ENCODE data around the gene GNL1.
A peak's percentile ranks its signal among the peaks of the same experiment; 100 is the strongest.
"Not testable (repeated sequence)": the region's sequence is repeated elsewhere in the genome, so short reads cannot be mapped to it uniquely, and the experiment has no call there.

The GNL1 gene

GRCh38 chr6:30568245-30568644, 12.0 kb upstream of the GNL1 start:
- no peak for DNase-seq

DNA sequence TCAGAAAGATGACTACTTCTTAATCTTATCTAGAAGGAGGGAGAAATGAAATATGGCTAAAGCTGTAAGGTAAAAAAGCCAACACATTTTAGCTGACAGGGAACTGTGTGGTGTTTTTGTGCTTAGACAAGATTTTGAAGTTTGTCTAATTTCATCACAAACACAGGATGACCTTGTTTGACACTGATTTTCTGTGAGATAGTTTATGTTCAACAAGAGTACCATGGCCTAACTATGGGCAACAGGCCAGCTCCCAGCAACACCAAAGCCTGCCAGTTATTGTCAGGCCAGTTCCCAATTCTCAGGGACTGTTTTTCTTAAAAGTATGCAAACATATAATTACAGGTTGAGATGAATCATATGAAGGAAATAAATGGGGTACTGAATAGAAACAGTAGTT, 9.5 kb upstream of the GNL1 start:
- no peak for DNase-seq

DNA sequence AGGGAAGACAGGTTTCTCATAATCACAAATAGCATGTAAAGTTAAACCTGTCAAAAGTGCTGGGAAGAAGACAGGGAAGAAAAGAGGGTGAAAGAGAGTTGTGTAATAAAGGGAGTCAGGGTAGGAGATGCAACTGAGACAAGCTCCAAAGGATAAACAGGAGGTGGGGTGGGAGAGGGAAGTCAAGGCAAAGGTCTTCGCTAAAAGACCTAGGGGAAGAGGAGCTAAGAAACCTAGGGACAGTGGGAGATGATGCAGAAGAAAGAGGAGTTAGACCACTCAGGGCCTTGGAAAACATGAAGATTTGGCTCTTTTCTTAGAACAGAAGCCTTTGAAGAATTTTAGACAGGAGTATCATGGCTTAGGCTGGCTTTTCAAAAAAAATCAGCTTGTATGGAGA, 7.8 kb upstream of the GNL1 start:
- no peak for DNase-seq

DNA sequence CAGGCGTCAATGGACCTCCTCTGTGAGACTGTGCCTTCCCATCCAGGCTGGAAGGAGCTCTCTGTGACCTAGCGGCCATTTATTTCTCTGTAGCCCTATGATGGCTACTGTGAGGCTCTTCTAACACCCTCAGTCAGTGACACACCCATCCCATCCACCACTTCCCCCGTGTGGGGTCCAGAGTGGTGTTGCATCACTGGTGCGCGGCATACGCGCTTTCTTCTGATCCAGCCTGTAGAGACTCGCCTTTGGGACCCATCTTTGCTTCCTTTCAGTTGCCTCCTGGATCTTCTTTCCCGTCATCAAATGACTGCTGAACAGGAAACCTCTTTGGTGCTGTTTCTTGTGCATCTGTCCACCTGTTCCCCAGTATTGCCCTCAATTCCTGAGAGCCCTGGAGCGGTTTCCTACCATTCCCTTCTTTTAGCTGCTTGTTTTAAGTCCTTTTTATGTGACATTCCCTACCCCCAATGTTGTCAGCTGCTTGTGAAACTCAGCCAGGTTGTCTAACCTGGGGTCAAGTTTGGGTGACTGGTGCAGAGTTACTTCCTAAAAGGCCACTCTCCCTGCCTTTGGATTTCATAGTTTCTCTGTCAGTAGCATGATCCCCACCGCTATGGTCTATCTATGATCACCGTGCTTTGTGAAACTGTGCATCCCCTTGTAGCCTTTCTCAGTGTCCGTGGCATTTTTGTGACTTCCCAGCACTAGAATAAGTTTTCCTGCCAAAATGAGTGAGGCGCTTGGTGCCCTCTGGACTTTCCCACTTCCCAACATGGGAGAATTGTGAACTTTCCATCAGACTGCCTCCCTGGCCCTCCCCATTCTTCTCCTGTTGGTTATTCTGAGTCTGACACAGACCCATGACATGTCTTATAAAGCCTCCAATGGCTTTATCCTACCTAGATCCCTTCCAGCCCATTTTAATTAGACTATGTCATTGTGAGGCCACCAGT, 6.5 kb upstream of the GNL1 start:
- no peak for DNase-seq

- no peak for DNase-seq
These were observed 4.6 kb upstream of the GNL1 start for GRCh38 chr6:30560930-30561329.

DNA sequence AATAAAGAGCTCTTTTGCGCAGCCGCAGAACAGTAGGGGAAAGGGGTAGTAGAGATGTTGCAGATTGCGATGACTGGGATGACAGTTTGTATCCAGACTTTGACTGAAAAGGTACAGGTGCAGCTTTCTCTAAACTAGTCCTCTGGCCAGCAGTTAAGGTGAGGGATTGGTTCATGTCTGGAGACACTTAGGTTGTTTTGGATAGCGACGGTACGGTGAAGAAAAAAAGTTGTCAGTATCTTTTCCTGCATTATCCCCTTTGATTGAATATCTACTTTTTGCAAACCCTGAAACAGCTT, 1.3 kb upstream of the GNL1 start:
- no peak for DNase-seq

DNA sequence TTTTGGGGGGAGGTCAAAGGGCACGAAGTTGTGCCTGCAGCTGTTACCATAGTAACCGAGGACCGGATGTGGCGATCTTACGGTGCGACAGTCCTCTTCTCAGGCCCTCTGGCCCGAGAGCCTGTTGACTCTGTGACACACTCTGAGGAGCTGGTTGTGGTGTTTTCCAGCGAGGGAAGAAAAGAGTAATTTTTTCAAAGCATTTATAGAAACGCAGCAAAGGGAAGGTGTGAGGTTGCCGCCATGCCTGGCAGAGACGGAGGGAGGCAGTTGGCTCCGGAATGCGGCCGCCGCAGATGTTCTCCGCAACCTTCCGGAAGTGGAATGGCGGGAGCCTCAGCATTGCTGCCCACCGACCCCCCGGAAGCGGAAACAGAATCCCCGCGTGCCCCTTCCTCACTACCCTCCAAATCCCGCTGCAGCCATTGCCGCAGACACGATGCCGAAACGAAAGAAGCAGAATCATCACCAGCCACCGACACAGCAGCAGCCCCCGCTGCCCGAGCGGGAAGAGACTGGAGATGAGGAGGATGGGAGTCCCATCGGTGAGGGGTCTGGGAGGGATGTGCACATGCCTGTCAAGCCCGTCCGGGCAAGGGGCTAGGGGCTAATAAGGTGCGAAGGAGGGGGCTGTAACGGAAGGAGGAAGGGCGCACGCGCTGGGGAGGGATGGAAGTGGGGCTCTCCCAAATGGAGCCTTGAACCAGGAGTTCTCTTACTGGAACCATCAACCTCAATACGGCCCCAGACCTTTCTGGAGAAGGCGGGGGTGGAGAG, 805 bp upstream of the GNL1 start, which contains the start of gene PRR3:
PRR3 (plus strand) TSS at position 390 of the 777 bp plus-strand sequence; CDS start at position 440, 50 bp downstream.
- DNase-seq, result peak; percentile 54

DNA sequence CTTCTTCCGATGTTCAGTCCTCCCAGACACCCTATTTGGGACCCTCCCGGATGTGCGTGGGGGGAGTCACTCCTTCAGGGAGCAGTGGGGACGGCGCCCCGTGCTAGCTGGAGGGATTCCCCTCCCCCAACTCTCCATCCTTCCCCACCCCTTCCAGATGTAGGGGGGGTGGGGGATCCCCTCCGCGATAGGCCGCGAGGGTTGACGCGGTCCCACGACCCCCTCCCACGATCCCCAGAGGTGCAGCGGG, 548 bp downstream of the GNL1 start:
- no peak for DNase-seq

DNA sequence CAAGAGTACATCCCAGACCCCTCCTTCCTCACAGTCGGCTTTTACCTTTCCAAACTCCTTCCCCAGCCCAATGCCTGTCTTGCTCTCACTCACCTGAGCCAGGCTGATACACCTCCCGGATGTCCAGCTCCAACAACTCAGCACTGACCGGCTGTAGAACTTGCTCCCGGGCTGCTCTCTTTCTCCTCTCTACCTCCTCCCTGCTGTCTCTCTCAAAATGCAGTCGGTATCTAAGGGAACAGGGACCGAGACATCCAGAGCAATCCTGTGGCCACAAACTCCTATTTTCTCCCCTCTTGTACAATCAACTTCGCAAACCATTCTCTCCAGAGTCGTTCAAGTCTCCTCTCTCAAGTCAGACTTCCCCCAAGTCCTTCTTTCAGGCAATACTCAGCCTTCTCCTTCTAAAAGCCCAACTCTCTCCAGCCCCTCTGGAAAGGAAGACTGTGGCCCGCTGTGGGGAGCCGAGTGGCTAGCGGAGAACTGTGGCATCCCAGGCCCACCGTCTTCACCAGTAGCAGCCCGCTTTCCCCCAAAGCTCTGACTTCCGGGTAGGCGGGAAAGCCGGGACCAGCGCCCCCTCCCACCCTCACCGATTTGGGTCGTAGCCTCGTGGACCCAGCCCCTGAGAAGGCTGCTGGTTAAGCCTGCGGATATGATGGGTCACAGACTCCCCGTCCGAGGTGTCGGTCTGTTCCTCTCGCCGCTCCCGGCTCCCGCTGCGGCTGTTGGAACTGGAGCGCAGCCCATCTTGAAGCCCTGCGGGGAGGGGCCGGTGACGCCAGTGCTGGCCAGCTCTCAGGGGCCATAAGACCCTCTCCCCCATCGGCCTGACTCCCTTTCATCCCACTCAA, 1.1 kb downstream of the GNL1 start:
- no peak for DNase-seq

- no peak for DNase-seq
These were observed 1.9 kb downstream of the GNL1 start for GRCh38 chr6:30554404-30554803.

DNA sequence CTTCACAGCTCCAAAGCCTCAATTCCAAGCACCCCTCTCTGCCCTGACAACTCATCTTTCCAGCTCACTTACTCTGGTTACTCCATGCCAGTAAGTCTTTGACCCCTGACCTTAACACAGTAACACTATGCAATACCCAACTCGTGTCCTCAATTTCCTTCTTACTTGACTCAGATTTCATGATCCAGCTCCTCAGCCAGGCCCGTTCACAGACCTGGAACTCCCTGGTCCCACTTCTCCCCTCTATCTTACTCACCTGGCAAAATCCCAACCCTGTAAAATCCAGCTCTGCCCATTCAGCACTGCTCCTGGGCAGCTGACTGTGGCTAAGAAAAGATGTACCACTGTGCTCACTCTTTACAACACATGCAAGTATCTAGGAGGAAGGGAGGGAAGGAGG, 7.9 kb downstream of the GNL1 start:
- no peak for DNase-seq

DNA sequence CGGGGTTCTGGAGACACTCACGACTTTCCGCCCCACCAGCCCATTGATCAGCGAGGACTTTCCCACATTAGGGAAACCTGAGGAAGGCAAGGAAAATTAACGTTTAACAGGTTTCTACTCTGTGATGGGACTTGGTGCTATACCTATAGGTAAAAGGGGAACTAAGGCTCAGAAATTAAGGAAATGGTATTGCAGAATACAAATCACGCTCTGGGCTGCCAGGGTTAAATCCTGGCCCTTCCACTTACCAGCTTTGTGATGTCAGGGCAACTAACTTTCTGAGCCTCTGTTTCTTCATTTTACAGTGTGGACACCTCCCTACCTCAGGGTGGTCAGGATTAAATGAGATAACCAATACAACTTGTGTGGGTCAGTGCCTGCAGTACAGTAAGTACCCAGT, 8.8 kb downstream of the GNL1 start:
- no peak for DNase-seq

GRCh38 chr6:30544666-30545272, 11.5 kb downstream of the GNL1 start:
- DNase-seq, result no peak

DNA sequence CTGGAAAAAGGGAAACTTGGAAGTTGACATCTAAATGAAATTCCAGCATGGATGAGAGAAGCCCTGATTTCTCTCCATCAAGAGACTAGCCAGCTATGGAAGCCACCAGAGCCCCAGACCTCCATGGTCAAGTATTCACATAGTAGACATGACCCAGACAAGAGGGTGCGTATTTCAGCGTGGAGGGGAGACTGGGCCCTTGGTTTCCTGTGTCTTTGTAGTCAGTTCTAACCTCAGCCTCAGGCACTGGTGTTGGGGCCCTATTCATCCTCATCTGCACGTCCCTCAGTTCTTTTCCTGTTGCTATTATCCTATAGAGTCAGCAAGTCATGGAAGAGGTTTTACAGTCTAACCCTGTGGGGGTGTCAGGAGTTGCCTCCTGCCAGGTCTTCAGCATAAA, 12.5 kb downstream of the GNL1 start:
- no peak for DNase-seq

DNA sequence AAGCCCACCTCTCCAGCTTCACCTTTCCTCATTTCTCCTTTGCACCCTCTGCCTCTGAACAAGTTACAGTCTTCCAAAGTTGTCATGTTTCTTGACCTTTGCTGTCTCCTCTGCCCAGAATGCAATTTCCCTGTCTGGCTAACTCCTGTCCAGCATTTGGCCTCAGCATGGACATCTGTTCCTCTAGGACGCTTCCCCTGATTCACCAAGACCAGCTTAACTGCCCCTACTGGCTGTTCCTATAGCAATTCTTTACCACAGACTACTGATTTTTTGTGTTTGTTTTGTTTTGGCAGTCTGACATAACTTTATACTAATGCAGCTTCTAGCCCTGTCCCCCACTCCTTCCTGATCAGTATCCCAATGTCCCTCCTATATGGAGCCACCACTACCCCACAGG, 13.4 kb downstream of the GNL1 start:
- no peak for DNase-seq

- no peak for DNase-seq
These were observed 13.9 kb downstream of the GNL1 start for GRCh38 chr6:30542404-30542725.

- peak; percentile 63 for DNase-seq
These were observed 14.5 kb downstream of the GNL1 start for GRCh38 chr6:30541515-30542403.

- DNase-seq, result no peak
These were observed 18.4 kb downstream of the GNL1 start for GRCh38 chr6:30537931-30538330.

- no peak for DNase-seq
These were observed 22.6 kb downstream of the GNL1 start for GRCh38 chr6:30533460-30534294.

DNA sequence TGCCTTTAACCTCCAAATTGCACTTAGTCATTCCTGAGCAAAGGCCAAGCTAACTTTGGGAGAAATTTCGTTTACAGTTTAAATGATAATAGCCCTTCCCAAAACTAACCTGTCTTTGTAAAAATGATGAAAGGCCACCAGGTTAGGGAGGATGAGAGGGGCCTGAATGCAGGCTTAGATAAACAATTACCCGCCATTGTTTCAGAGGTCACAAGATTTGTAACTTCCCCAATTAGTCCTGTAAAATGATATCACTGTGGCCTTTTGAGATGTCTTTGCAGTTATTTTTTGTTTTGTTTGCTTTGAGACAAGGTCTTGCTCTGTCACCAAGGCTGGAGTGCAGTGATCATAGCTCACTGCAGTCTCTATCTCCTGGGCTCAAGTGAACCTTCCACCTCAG, 26.3 kb downstream of the GNL1 start:
- no peak for DNase-seq

DNA sequence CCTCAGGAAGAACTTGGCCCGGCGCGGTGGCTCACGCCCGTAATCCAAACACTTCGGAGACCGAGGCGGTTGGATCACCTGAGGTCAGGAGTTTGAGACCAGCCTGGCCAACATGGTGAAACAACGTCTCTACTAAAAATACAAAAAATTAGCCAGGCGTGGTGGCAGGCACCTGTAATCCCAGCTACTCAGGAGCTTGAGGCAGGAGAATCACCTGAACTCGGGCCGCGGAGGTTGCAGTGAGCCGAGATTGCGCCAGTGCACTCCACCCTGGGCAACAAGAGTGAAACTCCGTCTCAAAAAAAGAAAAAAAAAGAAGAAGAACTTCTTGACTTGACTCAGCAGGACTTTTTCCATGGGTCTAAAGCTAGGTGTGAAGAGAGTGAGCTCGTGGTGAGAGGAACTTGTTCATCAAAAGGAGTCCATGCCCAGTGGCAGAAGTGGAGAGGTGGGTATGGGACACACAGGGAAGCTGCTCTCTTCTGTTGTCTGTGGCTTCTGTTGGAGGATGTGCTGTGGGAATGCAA, 26.9 kb downstream of the GNL1 start:
- not testable (repeated sequence) for DNase-seq
